Stimulated activated CD4-positive, alpha-beta T cell treated with anti-CD3 and anti-CD28 coated beads, Interleukin-12 subunit alpha, Interleukin-12 subunit beta, amount 100 ng/mL, for 48 hours (primary cell): ENCODE data around the gene C1orf167.

Source experiments
- DNase-seq, 3 donors: peaks; one replicate each; pipeline ENCODE4 v3.0.0-alpha.2; 2020; ENCODE audit warnings: low read depth in 2 of 3, low spot score in 1 of 3

The C1orf167 gene

GRCh38 chr1:11736746-11737639, 25.0 kb upstream of the C1orf167 start:
- peak in 2 of 3 donors; percentile 14 to 20 for DNase-seq

- DNase-seq, result no peak
Measured at GRCh38 chr1:11738096-11738495, 23.9 kb upstream of the C1orf167 start.

- no peak for DNase-seq
Measured at GRCh38 chr1:11738783-11739182, 23.2 kb upstream of the C1orf167 start.

GRCh38 chr1:11740258-11741192, 21.5 kb upstream of the C1orf167 start:
- no peak for DNase-seq

- DNase-seq, result no peak
Measured at GRCh38 chr1:11741482-11741881, 20.5 kb upstream of the C1orf167 start.

- DNase-seq, result no peak
Measured at GRCh38 chr1:11741919-11742558, 20.0 kb upstream of the C1orf167 start.

DNA sequence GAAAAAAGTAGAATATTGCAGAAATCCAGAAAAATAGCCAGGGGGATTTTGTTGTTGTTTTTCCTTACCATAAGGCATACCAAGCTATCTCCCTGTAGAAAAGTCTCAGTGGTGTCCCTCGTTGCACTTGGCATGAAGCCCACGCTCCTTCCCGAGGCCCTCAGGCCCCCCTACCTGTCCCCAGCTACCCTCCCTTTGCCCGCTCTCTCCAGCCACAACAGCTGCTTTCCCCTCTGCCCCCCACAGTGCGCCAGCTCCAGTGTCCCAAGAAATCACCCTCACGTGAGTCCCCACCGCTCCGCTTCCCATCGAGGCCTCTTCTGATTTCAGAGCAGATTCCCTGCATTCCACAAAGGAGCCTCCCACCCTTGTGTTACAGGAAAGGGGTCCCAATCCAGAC, 17.7 kb upstream of the C1orf167 start:
- no peak for DNase-seq

DNA sequence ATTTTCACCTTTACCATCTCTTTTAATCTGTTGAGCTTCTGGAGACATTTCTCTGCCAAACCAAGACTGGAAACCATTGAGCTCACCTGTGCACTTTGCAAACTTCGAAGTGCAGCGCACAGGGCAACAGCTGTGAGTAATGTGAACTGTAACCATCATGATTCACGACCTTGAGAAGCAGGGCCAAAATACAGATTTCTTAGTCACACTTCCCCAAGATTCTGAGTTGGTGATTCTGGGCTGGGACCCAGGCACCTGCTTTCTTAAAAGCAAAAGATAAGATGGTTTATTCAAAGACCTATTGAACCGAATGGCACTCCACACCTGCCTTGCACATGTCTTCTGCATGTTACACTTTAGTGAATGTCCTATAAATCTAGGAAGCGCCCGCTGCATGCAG, 15.9 kb upstream of the C1orf167 start:
- no peak for DNase-seq

GRCh38 chr1:11746795-11747487, 15.1 kb upstream of the C1orf167 start:
- no peak for DNase-seq

DNA sequence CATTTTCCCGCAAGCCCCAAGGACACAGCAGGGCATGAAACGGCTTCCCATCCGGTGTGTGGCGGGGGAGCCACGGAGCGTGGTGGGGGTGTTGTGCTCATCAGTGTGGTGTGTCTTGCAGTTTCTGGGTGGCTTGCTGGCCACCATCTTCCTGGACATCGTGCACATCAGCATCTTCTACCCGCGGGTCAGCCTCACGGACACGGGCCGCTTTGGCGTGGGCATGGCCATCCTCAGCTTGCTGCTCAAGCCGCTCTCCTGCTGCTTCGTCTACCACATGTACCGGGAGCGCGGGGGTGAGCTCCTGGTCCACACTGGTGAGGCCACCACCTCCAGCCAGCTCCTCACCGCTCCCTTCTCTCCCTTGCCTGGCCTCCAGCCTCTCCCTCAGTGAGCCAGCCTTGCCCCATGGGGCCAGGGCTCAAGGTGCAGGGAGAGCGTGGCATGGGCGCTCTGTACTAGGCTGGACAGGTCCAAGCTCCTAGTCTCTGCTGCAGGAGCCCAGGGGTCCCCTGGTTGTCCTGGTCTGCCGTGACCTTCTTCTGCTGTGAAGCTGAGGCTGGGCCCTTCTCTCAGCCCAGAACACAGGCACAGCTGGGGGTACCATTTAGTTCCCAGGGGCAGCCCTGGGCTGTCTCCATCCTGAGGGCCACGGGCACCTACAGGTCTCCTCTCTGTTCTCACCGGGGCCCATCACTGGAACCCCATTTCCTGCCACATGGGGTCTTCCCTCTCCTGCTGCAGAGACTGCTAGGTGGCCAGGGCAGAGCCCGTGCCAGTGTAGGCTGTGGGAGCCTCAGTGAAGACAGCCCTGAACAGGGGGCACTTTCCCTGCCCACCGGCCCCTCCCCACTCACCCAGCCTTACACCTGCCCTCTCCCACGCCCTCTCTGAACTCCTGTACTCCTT, 13.4 kb upstream of the C1orf167 start:
- no peak for DNase-seq

DNA sequence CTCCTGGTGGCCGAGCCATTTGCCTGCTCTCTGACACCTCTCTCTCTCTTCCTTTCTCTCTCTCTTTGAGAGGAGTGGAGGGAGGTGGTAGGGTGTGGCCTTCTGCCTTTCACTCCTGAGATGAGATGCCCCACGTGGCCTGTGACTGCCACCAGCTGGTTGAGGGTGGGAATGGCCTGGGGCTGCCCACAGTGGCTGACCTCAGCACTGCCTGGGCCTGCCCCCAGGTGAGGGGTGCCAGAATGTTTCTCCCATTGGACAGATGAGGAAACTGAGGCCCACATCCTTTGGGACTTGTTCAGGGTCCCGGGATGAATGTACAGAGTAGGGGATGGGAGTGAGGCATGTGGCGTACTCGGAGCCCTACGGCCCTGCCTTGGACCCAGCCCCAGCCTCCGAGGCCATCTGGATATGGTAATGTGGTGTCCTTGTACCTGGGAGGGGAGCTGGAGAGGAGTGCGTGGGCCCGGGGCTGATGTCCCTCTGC, 12.7 kb upstream of the C1orf167 start:
- DNase-seq, result peak in 1 of 3 donors; percentile 40

DNA sequence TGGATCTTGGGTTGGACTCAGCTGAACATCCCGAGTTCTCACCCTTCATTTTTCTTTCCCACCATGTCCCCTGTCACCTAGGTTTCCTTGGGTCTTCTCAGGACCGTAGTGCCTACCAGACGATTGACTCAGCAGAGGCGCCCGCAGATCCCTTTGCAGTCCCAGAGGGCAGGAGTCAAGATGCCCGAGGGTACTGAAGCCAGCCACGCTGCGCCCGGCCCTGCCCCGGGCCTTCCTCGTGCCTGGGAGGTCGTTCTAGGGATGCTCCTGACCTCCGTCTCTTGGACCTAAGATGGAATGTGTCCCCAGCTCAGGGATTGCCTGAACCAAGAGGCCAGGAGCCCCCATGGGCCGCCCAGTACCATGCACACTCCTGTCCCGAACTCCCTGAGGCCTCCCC, 12.0 kb upstream of the C1orf167 start:
- DNase-seq, result no peak

- DNase-seq, result no peak
Measured at GRCh38 chr1:11751087-11751486, 10.9 kb upstream of the C1orf167 start.

DNA sequence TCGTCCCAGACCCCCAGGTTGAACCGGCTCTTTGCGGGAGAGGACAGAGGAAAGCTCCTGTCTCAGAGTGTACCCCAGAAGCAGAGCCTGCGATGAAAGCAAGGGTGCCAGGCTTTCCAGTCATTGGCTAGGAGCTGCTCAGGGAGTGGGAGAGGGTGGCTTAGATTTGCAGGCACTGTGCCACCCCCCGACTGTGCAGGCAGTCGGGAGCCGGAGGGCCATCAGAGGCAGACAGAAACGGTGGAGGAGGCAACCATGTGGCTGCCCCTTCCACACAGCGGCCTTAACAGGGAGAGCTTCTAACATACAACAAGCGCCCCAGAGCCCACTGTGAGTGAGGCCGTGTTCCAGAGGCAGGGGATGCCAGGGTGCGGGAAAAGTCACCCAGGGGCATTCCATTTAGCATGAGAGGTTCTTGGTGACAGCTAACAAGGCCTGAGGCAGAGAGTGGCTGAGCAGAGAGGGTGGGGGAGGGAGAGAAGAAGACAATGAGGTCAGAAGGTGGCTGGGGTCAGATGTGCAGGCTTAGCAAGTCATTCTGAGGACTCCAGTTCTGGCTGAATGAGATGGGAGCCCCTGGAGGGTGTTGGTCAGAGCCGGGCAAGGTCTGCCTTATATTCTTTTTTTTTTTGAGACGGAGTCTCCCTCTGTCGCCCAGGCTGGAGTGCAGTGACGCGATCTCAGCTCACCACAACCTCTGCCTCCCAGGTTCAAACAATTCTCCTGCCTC, 9.5 kb upstream of the C1orf167 start:
- no peak for DNase-seq

GRCh38 chr1:11753555-11754208, 8.3 kb upstream of the C1orf167 start:
- no peak for DNase-seq

DNA sequence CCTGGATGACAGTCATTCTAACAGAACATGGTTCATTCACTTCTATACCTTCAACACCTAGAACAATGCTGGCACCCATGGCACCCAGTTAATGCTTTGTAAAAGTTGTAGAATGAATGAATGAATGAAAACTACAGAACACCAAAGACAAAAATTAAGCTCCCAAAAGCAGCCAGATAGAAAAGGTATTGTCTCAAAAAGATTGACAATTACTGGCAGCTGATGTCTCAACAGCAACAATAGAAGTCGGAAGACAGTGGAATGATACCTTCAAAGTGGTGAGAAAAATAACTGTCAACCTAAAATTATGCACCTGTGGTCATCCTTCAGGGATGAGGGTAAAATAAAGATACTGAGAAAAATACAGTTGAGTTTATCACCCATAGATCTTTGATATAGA, 4.9 kb upstream of the C1orf167 start:
- no peak for DNase-seq

GRCh38 chr1:11759791-11760190, 2.2 kb upstream of the C1orf167 start:
- DNase-seq, result no peak

DNA sequence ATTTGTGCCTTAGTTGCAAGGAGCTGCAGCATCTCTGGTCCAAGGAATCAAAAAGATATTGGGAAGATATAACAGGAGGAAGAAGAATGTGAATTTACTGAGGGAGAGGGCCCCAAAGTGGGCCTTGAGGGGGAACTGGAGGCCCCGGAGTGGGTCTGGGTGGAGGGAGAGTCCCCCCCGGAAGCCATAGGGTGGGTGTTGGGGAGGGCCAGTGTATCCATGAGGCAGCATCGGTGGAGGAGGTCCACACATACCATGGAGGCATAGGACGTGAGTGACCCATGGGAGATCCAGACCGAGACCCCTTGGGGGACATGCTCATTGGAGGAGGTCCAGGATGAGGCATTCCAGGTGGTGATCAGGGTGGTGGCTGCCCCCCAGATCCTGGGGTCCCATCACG, 708 bp upstream of the C1orf167 start:
- no peak for DNase-seq
